ENCODE data around the gene PRPF19. TPM values are rescaled to one million over a fixed set of nuclear protein-coding genes. Genes with fewer than 3 reads are reported as not detected.

Gene PRPF19
- total RNA-seq, 1 donor from 2014 or later: 96.3 TPM

DNA sequence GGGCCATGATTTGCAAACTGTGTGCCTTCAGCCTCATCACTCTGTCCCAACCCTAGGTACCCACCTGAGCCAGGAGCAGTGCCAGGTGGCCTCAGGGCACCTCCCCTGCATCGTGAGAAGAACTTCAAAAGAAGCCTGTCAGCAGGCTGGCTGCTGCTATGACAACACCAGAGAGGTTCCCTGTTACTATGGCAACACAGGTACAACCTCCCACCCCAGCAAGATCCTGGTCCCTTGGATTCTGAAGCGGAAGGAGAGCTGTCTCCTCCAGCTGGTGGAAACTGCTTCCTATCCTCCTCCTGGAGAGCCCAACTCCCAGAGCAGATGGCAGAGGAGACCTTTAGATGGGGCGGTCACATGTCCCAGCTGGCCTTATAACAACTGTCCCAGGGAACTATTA lies 36.1 kb downstream of the PRPF19 start:
- TF ChIP-seq, protein P1, sequence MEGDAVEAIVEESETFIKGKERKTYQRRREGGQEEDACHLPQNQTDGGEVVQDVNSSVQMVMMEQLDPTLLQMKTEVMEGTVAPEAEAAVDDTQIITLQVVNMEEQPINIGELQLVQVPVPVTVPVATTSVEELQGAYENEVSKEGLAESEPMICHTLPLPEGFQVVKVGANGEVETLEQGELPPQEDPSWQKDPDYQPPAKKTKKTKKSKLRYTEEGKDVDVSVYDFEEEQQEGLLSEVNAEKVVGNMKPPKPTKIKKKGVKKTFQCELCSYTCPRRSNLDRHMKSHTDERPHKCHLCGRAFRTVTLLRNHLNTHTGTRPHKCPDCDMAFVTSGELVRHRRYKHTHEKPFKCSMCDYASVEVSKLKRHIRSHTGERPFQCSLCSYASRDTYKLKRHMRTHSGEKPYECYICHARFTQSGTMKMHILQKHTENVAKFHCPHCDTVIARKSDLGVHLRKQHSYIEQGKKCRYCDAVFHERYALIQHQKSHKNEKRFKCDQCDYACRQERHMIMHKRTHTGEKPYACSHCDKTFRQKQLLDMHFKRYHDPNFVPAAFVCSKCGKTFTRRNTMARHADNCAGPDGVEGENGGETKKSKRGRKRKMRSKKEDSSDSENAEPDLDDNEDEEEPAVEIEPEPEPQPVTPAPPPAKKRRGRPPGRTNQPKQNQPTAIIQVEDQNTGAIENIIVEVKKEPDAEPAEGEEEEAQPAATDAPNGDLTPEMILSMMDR (IDR thresholded peaks at IDR 0.05; ENCODE audit: unreplicated experiment): no peak
- Mint-ChIP-seq H3K9me3 (no peaks in the 10 kb centered on the region), H3K4me3 (no peak overlapping the region), H3K27me3 (ENCODE audit: low read depth) (no peaks in the 10 kb centered on the region), H3K27ac (no peak overlapping the region), H3K36me3 (no peaks in the 10 kb centered on the region), H3K4me1 (peaks cover 2% of the 10 kb centered on the region)
- DNase-seq (ENCODE audit: low spot score in 2 of 2, unreplicated experiment in 2 of 2): no peak

DNA sequence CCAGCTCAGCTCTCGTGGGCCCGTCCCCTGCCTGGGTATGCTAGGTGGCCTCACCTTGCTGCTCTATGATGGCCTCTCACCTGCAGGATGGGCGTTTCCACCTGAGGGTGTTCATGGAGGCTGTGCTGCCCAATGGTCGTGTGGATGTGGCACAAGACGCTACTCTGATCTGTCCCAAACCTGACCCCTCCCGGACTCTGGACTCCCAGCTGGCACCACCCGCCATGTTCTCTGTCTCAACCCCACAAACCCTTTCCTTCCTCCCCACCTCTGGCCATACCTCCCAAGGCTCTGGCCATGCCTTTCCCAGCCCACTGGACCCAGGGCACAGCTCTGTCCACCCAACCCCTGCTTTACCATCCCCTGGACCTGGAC lies 36.9 kb downstream of the PRPF19 start:
- DNase-seq (ENCODE audit: low spot score in 2 of 2, unreplicated experiment in 2 of 2): no peak
- Mint-ChIP-seq H3K27me3 (ENCODE audit: low read depth) (no peaks in the 10 kb centered on the region), H3K27ac (no peak overlapping the region), H3K9me3 (no peaks in the 10 kb centered on the region), H3K4me3 (no peak overlapping the region), H3K36me3 (no peaks in the 10 kb centered on the region), H3K4me1 (peaks cover 8% of the 10 kb centered on the region)
- TF ChIP-seq, protein P1 (IDR thresholded peaks at IDR 0.05; ENCODE audit: unreplicated experiment): no peak

DNA sequence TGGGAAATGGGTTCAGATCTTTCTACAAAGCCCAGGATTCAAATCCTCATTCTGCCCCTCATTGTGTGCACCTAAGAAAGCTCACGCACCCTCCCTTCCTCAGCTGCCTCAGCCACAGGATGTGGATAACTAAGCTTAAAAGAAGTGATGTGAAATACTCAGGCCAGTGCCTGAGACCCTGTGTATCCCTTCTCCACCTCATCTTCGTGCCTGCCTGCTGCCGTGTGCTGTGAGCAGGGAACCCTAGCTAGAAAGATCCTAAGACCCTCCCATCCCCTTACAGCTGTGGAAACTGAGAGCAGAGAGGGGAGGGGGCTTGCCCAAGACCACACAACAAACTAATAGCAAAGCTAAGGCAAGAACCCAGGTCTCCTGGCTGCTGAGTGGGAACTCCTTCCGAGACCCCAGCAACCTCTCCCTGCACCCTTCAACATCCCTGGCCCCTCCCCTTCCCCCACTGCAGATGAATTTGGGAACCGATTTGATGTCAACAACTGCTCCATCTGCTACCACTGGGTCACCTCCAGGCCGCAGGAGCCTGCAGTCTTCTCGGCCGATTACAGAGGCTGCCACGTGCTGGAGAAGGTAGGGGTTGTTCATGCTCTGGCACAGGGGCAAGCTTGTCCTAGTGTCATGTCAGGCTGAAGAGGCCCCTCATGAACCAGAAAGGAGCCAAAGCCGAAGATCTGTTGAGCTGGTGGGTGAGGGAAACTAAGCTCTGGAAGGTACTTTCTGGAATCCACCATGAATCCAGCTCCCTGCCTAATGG lies 37.5 kb downstream of the PRPF19 start:
- no peak for DNase-seq (ENCODE audit: low spot score in 2 of 2, unreplicated experiment in 2 of 2)
- Mint-ChIP-seq H3K27ac (no peak overlapping the region), H3K9me3 (no peaks in the 10 kb centered on the region), H3K36me3 (no peaks in the 10 kb centered on the region), H3K27me3 (ENCODE audit: low read depth) (no peaks in the 10 kb centered on the region), H3K4me3 (no peak overlapping the region), H3K4me1 (peaks cover 14% of the 10 kb centered on the region)
- TF ChIP-seq, protein P1 (IDR thresholded peaks at IDR 0.05; ENCODE audit: unreplicated experiment): no peak

DNA sequence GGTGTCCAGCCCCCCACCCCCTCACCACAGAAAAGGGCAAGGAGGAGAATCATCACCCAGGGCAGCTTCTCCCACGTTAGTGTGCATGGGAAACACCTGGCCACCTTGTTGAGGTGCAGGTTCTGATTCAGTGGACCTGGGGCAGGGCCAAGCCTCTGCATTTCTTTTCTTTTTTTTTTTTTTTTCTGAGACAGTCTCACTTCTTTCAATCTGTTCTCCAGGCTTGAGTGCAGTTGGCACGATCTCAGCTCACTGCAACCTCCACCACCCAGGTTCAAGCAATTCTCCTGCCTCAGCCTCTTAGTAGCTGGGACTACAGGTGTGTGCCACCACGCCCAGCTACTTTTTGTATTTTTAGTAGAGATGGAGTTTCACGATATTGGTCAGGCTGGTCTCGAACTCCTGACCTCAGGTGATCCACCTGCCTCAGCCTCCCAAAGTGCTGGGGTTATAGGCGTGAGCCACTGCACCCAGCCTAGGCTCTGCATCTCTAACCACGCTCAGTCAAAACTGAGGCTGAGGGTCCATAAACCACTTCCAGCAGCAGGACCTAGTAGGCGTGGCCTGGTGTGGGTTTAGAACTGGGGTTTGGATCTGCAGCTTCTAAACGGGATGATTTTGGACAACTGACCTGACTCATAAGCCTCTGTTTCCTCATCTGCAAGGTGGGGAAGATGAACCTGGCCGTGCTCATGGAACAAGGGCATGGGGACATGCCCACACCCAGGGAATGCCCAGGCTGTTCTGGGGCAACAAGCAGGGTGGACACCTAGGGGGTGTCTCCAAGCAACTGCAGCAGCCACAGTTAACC lies 38.3 kb downstream of the PRPF19 start:
- no peaks in the 10 kb centered on the region for H3K9me3 Mint-ChIP-seq
- TF ChIP-seq, protein P1 (IDR thresholded peaks at IDR 0.05; ENCODE audit: unreplicated experiment): no peak
- H3K4me3 Mint-ChIP-seq: no peak overlapping the region
- no peak overlapping the region for H3K27ac Mint-ChIP-seq
- no peaks in the 10 kb centered on the region for H3K27me3 Mint-ChIP-seq (ENCODE audit: low read depth)
- no peaks in the 10 kb centered on the region for H3K36me3 Mint-ChIP-seq
- peaks cover 18% of the 10 kb centered on the region for H3K4me1 Mint-ChIP-seq
- no peak for DNase-seq (ENCODE audit: low spot score in 2 of 2, unreplicated experiment in 2 of 2)

DNA sequence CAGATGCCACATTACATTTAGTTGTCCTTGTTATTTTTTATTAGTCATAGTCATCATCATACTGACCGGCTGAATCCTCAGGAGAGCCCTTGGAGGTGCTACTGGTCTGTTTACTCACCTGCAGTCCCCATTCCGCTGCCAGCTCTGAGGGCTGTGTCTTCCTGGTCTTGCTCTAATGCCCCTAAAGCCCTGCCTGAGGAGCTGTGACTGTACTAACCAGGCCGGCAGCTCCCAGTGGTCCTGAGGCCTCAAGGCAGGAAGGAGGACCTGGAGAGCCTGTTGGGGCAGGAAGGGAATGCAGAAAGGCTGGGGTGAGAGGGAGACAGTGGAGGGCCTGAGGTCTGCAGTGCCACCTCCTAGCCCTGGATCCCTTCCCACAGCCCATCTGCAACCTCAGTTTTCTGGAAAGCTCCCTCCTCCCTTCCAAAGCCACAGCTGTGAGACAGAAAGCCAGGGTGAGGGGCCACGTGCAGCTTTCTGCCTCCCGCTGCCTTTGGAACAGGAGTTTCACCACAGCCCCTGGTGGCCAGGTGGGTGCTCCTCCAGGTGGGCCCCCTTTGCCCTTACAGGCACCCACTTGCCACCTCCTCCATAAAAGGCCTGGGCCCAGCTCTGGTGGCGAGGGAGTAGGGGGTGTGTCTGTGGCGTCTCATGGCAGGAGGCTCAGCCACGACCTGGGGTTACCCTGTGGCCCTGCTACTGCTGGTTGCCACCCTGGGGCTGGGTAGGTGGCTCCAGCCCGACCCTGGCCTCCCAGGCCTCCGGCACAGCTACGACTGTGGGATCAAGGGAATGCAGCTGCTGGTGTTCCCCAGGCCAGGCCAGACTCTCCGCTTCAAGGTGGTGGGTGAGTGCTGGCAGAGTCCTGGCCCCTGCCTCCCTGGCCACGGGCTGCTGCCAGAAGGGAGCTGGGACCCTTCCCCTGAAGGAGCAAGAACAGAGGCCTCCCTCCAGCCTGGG lies 39.2 kb downstream of the PRPF19 start, which contains the start of gene ZP1:
ZP1 (plus strand) TSS at position 632 of the 960 bp plus-strand sequence; CDS start at position 652, 20 bp downstream.
- Mint-ChIP-seq H3K36me3 (no peaks in the 10 kb centered on the region), H3K27me3 (ENCODE audit: low read depth) (peaks cover 3% of the 10 kb centered on the region), H3K27ac (no peak within 1 kb of the TSS), H3K4me1 (peaks cover 17% of the 10 kb centered on the region), H3K9me3 (no peaks in the 10 kb centered on the region), H3K4me3 (no peak within 1 kb of the TSS)
- no peak for DNase-seq (ENCODE audit: low spot score in 2 of 2, unreplicated experiment in 2 of 2)
- TF ChIP-seq, protein P1 (IDR thresholded peaks at IDR 0.05; ENCODE audit: unreplicated experiment): no peak

Data from mesothelial cell of epicardium (in vitro differentiated cells).